Left ventricle myocardium inferior (tissue), 1 donor: ENCODE data around the gene GREB1. TPM values are rescaled to one million over a fixed set of nuclear protein-coding genes. Genes with fewer than 3 reads are reported as not detected.

Experiments
- DNase-seq: peaks from one replicate; pipeline ENCODE4 v3.0.0-alpha.2; 2020
- H3K27ac ChIP-seq: fragments of 200-600 bp; replicated peaks from 2 replicates; pipeline ENCODE4 v1.8.0; 2021
- H3K27me3 ChIP-seq: fragments of 200-600 bp; 2 replicates; pipeline ENCODE4 v1.8.0; 2021; ENCODE audit warnings: low read depth
- H3K36me3 ChIP-seq: fragments of 200-600 bp; 2 replicates; pipeline ENCODE4 v1.8.0; 2021
- H3K4me1 ChIP-seq: fragments of 200-600 bp; 2 replicates; pipeline ENCODE4 v1.8.0; 2021
- H3K4me3 ChIP-seq: fragments of 200-600 bp; 2 replicates; pipeline ENCODE4 v1.8.0; 2021; ENCODE audit warnings: mild to moderate bottlenecking, moderate library complexity
- H3K9me3 ChIP-seq: fragments of 200-600 bp; replicated peaks from 2 replicates; pipeline ENCODE4 v1.8.0; 2021
- CTCF ChIP-seq: fragments of 200-600 bp; IDR thresholded peaks from 2 replicates; pipeline ENCODE4 v1.8.0; 2021; ENCODE audit warnings: antibody characterized with exemption, mild to moderate bottlenecking, borderline replicate concordance
- intact Hi-C: fragments of 100-400 bp; cut with micrococcal nuclease; formaldehyde crosslinking; loops from one replicate; pipeline ENCODE4 v1.11.0; 2022
- total RNA-seq: library from RNA; stranded (reverse); fragmentation: NEBNext Ultra II Directional; extraction: Animal tissue kit (Norgen Biotek cat#: 25700); gene quantifications from one replicate; pipeline ENCODE4 v1.2.1, GENCODE V29; 2021
- donor health status: DM: no; HTN: yes; CAD: no; lungs with severe emphysema.

GREB1 gene
- total RNA-seq, 1 donor from 2014 or later, result 7.8 TPM

GRCh38 chr2:11525762-11526161 lies 8.1 kb upstream of the GREB1 start:
- peaks cover 6% of the 10 kb centered on the region for H3K27me3 ChIP-seq
- H3K9me3 ChIP-seq, result peaks cover 10% of the 10 kb centered on the region
- no peaks in the 10 kb centered on the region for H3K4me1 ChIP-seq
- H3K4me3 ChIP-seq, result no peak overlapping the region
- no peak for DNase-seq
- H3K27ac ChIP-seq, result no peak overlapping the region
- TF ChIP-seq CTCF, result no peak
- intact Hi-C loops, result no loop called here
- no peaks in the 10 kb centered on the region for H3K36me3 ChIP-seq

GRCh38 chr2:11527001-11527400 lies 6.8 kb upstream of the GREB1 start:
- Histone ChIP-seq H3K36me3 (no peaks in the 10 kb centered on the region), H3K27me3 (peaks cover 6% of the 10 kb centered on the region), H3K4me3 (no peak overlapping the region), H3K27ac (no peak overlapping the region), H3K9me3 (peaks cover 10% of the 10 kb centered on the region), H3K4me1 (no peaks in the 10 kb centered on the region)
- DNase-seq, result no peak
- no peak for TF ChIP-seq CTCF
- intact Hi-C loops, result no loop called here

GRCh38 chr2:11528228-11528627 lies 5.6 kb upstream of the GREB1 start:
- peaks cover 6% of the 10 kb centered on the region for H3K9me3 ChIP-seq
- no peak for TF ChIP-seq CTCF
- H3K27me3 ChIP-seq, result peaks cover 10% of the 10 kb centered on the region
- H3K4me3 ChIP-seq, result no peak overlapping the region
- intact Hi-C loops, result no loop called here
- H3K4me1 ChIP-seq, result no peaks in the 10 kb centered on the region
- DNase-seq, result no peak
- no peak overlapping the region for H3K27ac ChIP-seq
- no peaks in the 10 kb centered on the region for H3K36me3 ChIP-seq

GRCh38 chr2:11530864-11531465 lies 2.9 kb upstream of the GREB1 start:
- Histone ChIP-seq H3K36me3 (no peaks in the 10 kb centered on the region), H3K27me3 (peaks cover 10% of the 10 kb centered on the region), H3K4me3 (no peak overlapping the region), H3K27ac (no peak overlapping the region), H3K4me1 (peaks cover 9% of the 10 kb centered on the region), H3K9me3 (peaks cover 6% of the 10 kb centered on the region)
- intact Hi-C loops, result no loop called here
- DNase-seq, result no peak
- TF ChIP-seq CTCF, result no peak

GRCh38 chr2:11532416-11533055 lies 1.3 kb upstream of the GREB1 start:
- peaks cover 6% of the 10 kb centered on the region for H3K27me3 ChIP-seq
- H3K27ac ChIP-seq, result no peak overlapping the region
- DNase-seq, result no peak
- peaks cover 9% of the 10 kb centered on the region for H3K4me1 ChIP-seq
- no peaks in the 10 kb centered on the region for H3K9me3 ChIP-seq
- TF ChIP-seq CTCF, result no peak
- H3K36me3 ChIP-seq, result no peaks in the 10 kb centered on the region
- intact Hi-C loops, result no loop called here
- no peak overlapping the region for H3K4me3 ChIP-seq
